Measurements from ENCODE around the gene RAB5IF. TPM values are rescaled to one million over a fixed set of nuclear protein-coding genes. Genes with fewer than 3 reads are reported as not detected.
"Not testable (repeated sequence)": the region's sequence is repeated elsewhere in the genome, so short reads cannot be mapped to it uniquely, and the experiment has no call there.

The RAB5IF gene
- total RNA-seq, 4 donors from 2014 or later, result 56.9 to 105 (median 85.1) TPM

GRCh38 chr20:36632487-36633284, 27.1 kb downstream of the RAB5IF start:
- Histone ChIP-seq H3K36me3 (no peaks in the 10 kb centered on the region), H3K27me3 (no peaks in the 10 kb centered on the region), H3K4me1 (no peaks in the 10 kb centered on the region), H3K9me3 (no peaks in the 10 kb centered on the region), H3K4me3 (replicated peaks in 1 of 3) (no peak overlapping the region), H3K27ac (no peak overlapping the region)
- no peak for DNase-seq
- intact Hi-C loops (cut with DNase I), result no loop called here
- TF ChIP-seq POLR2A (IDR thresholded peaks at IDR 0.05) (no peak), CTCF (IDR thresholded peaks at IDR 0.05) (no peak)
- 78 to 85% methylated on average over 11 to 13 of the region's 14 CpGs for WGBS, 2 donors

GRCh38 chr20:36633285-36633772, 27.8 kb downstream of the RAB5IF start:
- DNase-seq, result no peak
- TF ChIP-seq CTCF (IDR thresholded peaks at IDR 0.05) (no peak), POLR2A (IDR thresholded peaks at IDR 0.05) (no peak)
- Histone ChIP-seq H3K27ac (no peak overlapping the region), H3K4me1 (no peaks in the 10 kb centered on the region), H3K36me3 (no peaks in the 10 kb centered on the region), H3K27me3 (no peaks in the 10 kb centered on the region), H3K4me3 (replicated peaks in 1 of 3) (no peak overlapping the region), H3K9me3 (no peaks in the 10 kb centered on the region)
- intact Hi-C loops (cut with DNase I), result no loop called here
- 84 to 85% methylated on average over 7 to 8 of the region's 9 CpGs for WGBS, 2 donors

- TF ChIP-seq POLR2A (IDR thresholded peaks at IDR 0.05) (no peak), CTCF (IDR thresholded peaks at IDR 0.05) (no peak)
- WGBS, 2 donors, result 93 to 94% methylated on average over 4 to 11 of the region's 11 CpGs
- intact Hi-C loops (cut with DNase I), result no loop called here
- DNase-seq, result no peak
- no peaks in the 10 kb centered on the region for H3K4me1 ChIP-seq
- H3K9me3 ChIP-seq, result no peaks in the 10 kb centered on the region
- no peak overlapping the region for H3K4me3 ChIP-seq (replicated peaks in 1 of 3)
- no peak overlapping the region for H3K27ac ChIP-seq
- H3K27me3 ChIP-seq, result no peaks in the 10 kb centered on the region
- H3K36me3 ChIP-seq, result no peaks in the 10 kb centered on the region
Observed at GRCh38 chr20:36634342-36634741, 28.8 kb downstream of the RAB5IF start.

GRCh38 chr20:36638876-36639400, 33.4 kb downstream of the RAB5IF start:
- H3K4me1 ChIP-seq; H3K36me3 ChIP-seq; H3K9me3 ChIP-seq; DNase-seq; H3K4me3 ChIP-seq (replicated peaks in 1 of 3); H3K27ac ChIP-seq; intact Hi-C loops (cut with DNase I); H3K27me3 ChIP-seq: not testable (repeated sequence)
- WGBS, 2 donors, result 94 to 97% methylated on average over 12 of the region's 12 CpGs

- Histone ChIP-seq H3K27ac (no peak overlapping the region), H3K36me3 (no peaks in the 10 kb centered on the region), H3K9me3 (no peaks in the 10 kb centered on the region), H3K4me1 (no peaks in the 10 kb centered on the region), H3K27me3 (no peaks in the 10 kb centered on the region), H3K4me3 (replicated peaks in 1 of 3) (no peak overlapping the region)
- no peak for DNase-seq
- intact Hi-C loops (cut with DNase I), result no loop called here
- WGBS, 2 donors, result 84% methylated on average over 3 of the region's 3 CpGs
- no peak for TF ChIP-seq POLR2A (IDR thresholded peaks at IDR 0.05)
- TF ChIP-seq CTCF (IDR thresholded peaks at IDR 0.05), result no peak
Observed at GRCh38 chr20:36641506-36641843, 35.9 kb downstream of the RAB5IF start.

All from thyroid gland (tissue), 4 donors.